ENCODE results near the gene MTFR1L. TPM values are rescaled to one million over a fixed set of nuclear protein-coding genes. Genes with fewer than 3 reads are reported as not detected.

MTFR1L gene
- total RNA-seq, 2 experiments from 2014 or later = 36.6 to 37.7 TPM

GRCh38 chr1:25813734-25814471 lies 5.9 kb upstream of the MTFR1L start:
- POLR2A ChIA-PET = no interaction called here
- Mint-ChIP-seq H3K4me3 (no peak overlapping the region), H3K9me3 (no peaks in the 10 kb centered on the region), H3K27ac (no peak overlapping the region), H3K4me1 (peaks cover 15% of the 10 kb centered on the region), H3K36me3 (ENCODE audit: low read depth) (no peaks in the 10 kb centered on the region), H3K27me3 (no peaks in the 10 kb centered on the region)
- no peak for DNase-seq
- CTCF ChIA-PET = interaction anchor here (1.2 to 1.8 kb wide), 2 partner anchors 18 to 184 kb away, joined by 3 to 5 read pairs; partner anchors contain the start of gene PAFAH2

GRCh38 chr1:25814549-25815087 lies 5.1 kb upstream of the MTFR1L start:
- ChIA-PET POLR2A (interaction anchor here (1.1 kb wide), 1 partner anchor 40 kb away, joined by 3 read pairs; no protein-coding TSS in a partner anchor), CTCF (interaction anchor here (1.2 to 1.8 kb wide), 2 partner anchors 19 to 183 kb away, joined by 3 to 5 read pairs; partner anchors contain the start of gene PAFAH2)
- Mint-ChIP-seq H3K27me3 (no peaks in the 10 kb centered on the region), H3K36me3 (ENCODE audit: low read depth) (no peaks in the 10 kb centered on the region), H3K27ac (no peak overlapping the region), H3K4me3 (no peak overlapping the region), H3K9me3 (no peaks in the 10 kb centered on the region), H3K4me1 (peaks cover 21% of the 10 kb centered on the region)
- DNase-seq = no peak

GRCh38 chr1:25815208-25816111 lies 4.3 kb upstream of the MTFR1L start:
- POLR2A ChIA-PET = interaction anchor here (1.1 kb wide), 1 partner anchor 41 kb away, joined by 3 read pairs; no protein-coding TSS in a partner anchor

GRCh38 chr1:25816112-25816718 lies 3.5 kb upstream of the MTFR1L start:
- Mint-ChIP-seq H3K9me3 (no peaks in the 10 kb centered on the region), H3K4me1 (peaks cover 28% of the 10 kb centered on the region), H3K27me3 (no peaks in the 10 kb centered on the region), H3K27ac (no peak overlapping the region), H3K4me3 (no peak overlapping the region), H3K36me3 (ENCODE audit: low read depth) (peaks cover 7% of the 10 kb centered on the region)
- DNase-seq = no peak
- POLR2A ChIA-PET = no interaction called here
- CTCF ChIA-PET = interaction anchor here (1.6 kb wide), 1 partner anchor 15 kb away, joined by 3 read pairs; no protein-coding TSS in a partner anchor

More at GRCh38 chr1:25815208-25816111, 4.3 kb upstream of the MTFR1L start:
- no peak for DNase-seq
- CTCF ChIA-PET = interaction anchor here (1.6 kb wide), 1 partner anchor 14 kb away, joined by 3 read pairs; no protein-coding TSS in a partner anchor
- no peaks in the 10 kb centered on the region for H3K9me3 Mint-ChIP-seq
- H3K4me1 Mint-ChIP-seq = peaks cover 21% of the 10 kb centered on the region
- H3K27me3 Mint-ChIP-seq = no peaks in the 10 kb centered on the region
- H3K36me3 Mint-ChIP-seq (ENCODE audit: low read depth) = peaks cover under 1% of the 10 kb centered on the region
- no peak overlapping the region for H3K27ac Mint-ChIP-seq
- no peak overlapping the region for H3K4me3 Mint-ChIP-seq

- no peaks in the 10 kb centered on the region for H3K27me3 Mint-ChIP-seq
- ChIA-PET CTCF (interaction anchor here (1.2 kb wide), 1 partner anchor 314 kb away, joined by 3 read pairs; no protein-coding TSS in a partner anchor), POLR2A (no interaction called here)
- H3K9me3 Mint-ChIP-seq = no peaks in the 10 kb centered on the region
- H3K4me1 Mint-ChIP-seq = peaks cover 38% of the 10 kb centered on the region
- H3K4me3 Mint-ChIP-seq = peak overlapping the region; percentile 54
- H3K27ac Mint-ChIP-seq = no peak overlapping the region
- DNase-seq = no peak
- H3K36me3 Mint-ChIP-seq (ENCODE audit: low read depth) = peaks cover 7% of the 10 kb centered on the region
Observed at GRCh38 chr1:25817840-25818501, 1.8 kb upstream of the MTFR1L start.

- CTCF ChIA-PET = interaction anchor here (1.2 kb wide), 1 partner anchor 315 kb away, joined by 3 read pairs; no protein-coding TSS in a partner anchor
- POLR2A ChIA-PET = interaction anchor here (0.5 to 3.9 kb wide), 4 partner anchors 40 to 472 kb away, joined by 3 to 21 read pairs (median 6); no protein-coding TSS in a partner anchor
- Mint-ChIP-seq H3K4me1 (peaks cover 38% of the 10 kb centered on the region), H3K27ac (peak overlapping the region; percentile 91), H3K9me3 (no peaks in the 10 kb centered on the region), H3K4me3 (peak overlapping the region; percentile 96), H3K27me3 (no peaks in the 10 kb centered on the region), H3K36me3 (ENCODE audit: low read depth) (peaks cover 7% of the 10 kb centered on the region)
- DNase-seq = no peak
Observed at GRCh38 chr1:25818569-25818968, 1.2 kb upstream of the MTFR1L start.

GRCh38 chr1:25820247-25821111 lies 725 bp downstream of the MTFR1L start:
- no peaks in the 10 kb centered on the region for H3K27me3 Mint-ChIP-seq
- peak; percentile 81 for DNase-seq
- CTCF ChIA-PET = interaction anchor here (0.7 to 2.6 kb wide), 5 partner anchors 11 to 211 kb away, joined by 3 to 11 read pairs (median 4); partner anchors contain the start of gene PAFAH2
- H3K9me3 Mint-ChIP-seq = no peaks in the 10 kb centered on the region
- POLR2A ChIA-PET = interaction anchor here (0.7 to 3.9 kb wide), 31 partner anchors 9 to 588 kb away, joined by 3 to 21 read pairs (median 4); partner anchors contain the start of genes AUNIP, PAFAH2, RSRP1 and SYF2
- peak overlapping the region; percentile 93 for H3K27ac Mint-ChIP-seq
- peaks cover 38% of the 10 kb centered on the region for H3K4me1 Mint-ChIP-seq
- H3K36me3 Mint-ChIP-seq (ENCODE audit: low read depth) = peaks cover 7% of the 10 kb centered on the region
- peak overlapping the region; percentile 96 for H3K4me3 Mint-ChIP-seq

GRCh38 chr1:25821112-25821476 lies 1.3 kb downstream of the MTFR1L start:
- H3K4me1 Mint-ChIP-seq = peaks cover 38% of the 10 kb centered on the region
- H3K27me3 Mint-ChIP-seq = no peaks in the 10 kb centered on the region
- H3K36me3 Mint-ChIP-seq (ENCODE audit: low read depth) = peaks cover 7% of the 10 kb centered on the region
- H3K27ac Mint-ChIP-seq = peak overlapping the region; percentile 93
- H3K4me3 Mint-ChIP-seq = peak overlapping the region; percentile 96
- H3K9me3 Mint-ChIP-seq = no peaks in the 10 kb centered on the region
- DNase-seq = no peak
- ChIA-PET CTCF (interaction anchor here (0.7 to 2.6 kb wide), 3 partner anchors 74 to 189 kb away, joined by 3 to 11 read pairs (median 6); partner anchors contain the start of gene PAFAH2), POLR2A (interaction anchor here (0.7 to 3.9 kb wide), 12 partner anchors 8 to 589 kb away, joined by 3 to 21 read pairs (median 7); partner anchors contain the start of genes PAFAH2, RSRP1 and SYF2)

- Mint-ChIP-seq H3K36me3 (ENCODE audit: low read depth) (peaks cover 10% of the 10 kb centered on the region), H3K4me3 (peak overlapping the region; percentile 96), H3K9me3 (no peaks in the 10 kb centered on the region), H3K4me1 (peaks cover 36% of the 10 kb centered on the region), H3K27ac (peak overlapping the region; percentile 93), H3K27me3 (no peaks in the 10 kb centered on the region)
- no peak for DNase-seq
- ChIA-PET POLR2A (interaction anchor here (1.8 to 3.9 kb wide), 4 partner anchors 10 to 589 kb away, joined by 7 to 21 read pairs (median 10); partner anchors contain the start of gene SYF2), CTCF (interaction anchor here (0.6 to 2.6 kb wide), 4 partner anchors 9 to 176 kb away, joined by 3 to 11 read pairs (median 4); partner anchors contain the start of gene PAFAH2)
Observed at GRCh38 chr1:25821630-25822091, 1.9 kb downstream of the MTFR1L start.

GRCh38 chr1:25825605-25826004 lies 5.9 kb downstream of the MTFR1L start:
- Mint-ChIP-seq H3K4me1 (peaks cover 17% of the 10 kb centered on the region), H3K27me3 (no peaks in the 10 kb centered on the region), H3K27ac (no peak overlapping the region), H3K36me3 (ENCODE audit: low read depth) (peaks cover 38% of the 10 kb centered on the region), H3K9me3 (no peaks in the 10 kb centered on the region), H3K4me3 (no peak overlapping the region)
- POLR2A ChIA-PET = no interaction called here
- CTCF ChIA-PET = no interaction called here
- DNase-seq = no peak

- CTCF ChIA-PET = no interaction called here
Observed at GRCh38 chr1:25826571-25826970, 6.8 kb downstream of the MTFR1L start.

More at GRCh38 chr1:25826571-25826970, 6.8 kb downstream of the MTFR1L start:
- Mint-ChIP-seq H3K27me3 (no peaks in the 10 kb centered on the region), H3K4me1 (peaks cover 7% of the 10 kb centered on the region), H3K4me3 (no peak overlapping the region), H3K9me3 (no peaks in the 10 kb centered on the region), H3K36me3 (ENCODE audit: low read depth) (peaks cover 43% of the 10 kb centered on the region), H3K27ac (no peak overlapping the region)
- DNase-seq = no peak
- POLR2A ChIA-PET = no interaction called here
